Activated naive CD8-positive, alpha-beta T cell treated with anti-CD3 and anti-CD28 coated beads, Interleukin-2, amount 50 U/mL, for 24 hours (primary cell): ENCODE data around the gene TMEM87A.
"Not testable (repeated sequence)": the region's sequence is repeated elsewhere in the genome, so short reads cannot be mapped to it uniquely, and the experiment has no call there.

ENCODE experiments used
- ATAC-seq: fragments of 150-1000 bp; cut with Tn5 transposase; one replicate; pipeline ENCODE4 v1.10.0; 2021
- DNase-seq: peaks from one replicate; pipeline ENCODE4 v3.0.0; 2021
- H3K27ac Mint-ChIP-seq: one replicate; pipeline ENCODE4 v1.8.0; 2021; ENCODE audit warnings: mild to moderate bottlenecking, mixed read lengths
- H3K27me3 Mint-ChIP-seq: one replicate; pipeline ENCODE4 v1.8.0; 2021; ENCODE audit warnings: mixed read lengths
- H3K36me3 Mint-ChIP-seq: one replicate; pipeline ENCODE4 v1.8.0; 2021; ENCODE audit warnings: low read depth, mixed read lengths
- H3K4me1 Mint-ChIP-seq: one replicate; pipeline ENCODE4 v1.8.0; 2021; ENCODE audit warnings: mixed read lengths
- H3K4me3 Mint-ChIP-seq: one replicate; pipeline ENCODE4 v1.8.0; 2021; ENCODE audit warnings: mild to moderate bottlenecking, moderate library complexity, mixed read lengths
- H3K9me3 Mint-ChIP-seq: one replicate; pipeline ENCODE4 v1.8.0; 2021; ENCODE audit warnings: mixed read lengths

Gene TMEM87A

GRCh38 chr15:42272939-42273899 is at the start of gene TMEM87A, which contains the start of gene GANC:
TMEM87A (minus strand) TSS chr15:42273433; CDS start chr15:42273398, 35 bp downstream.
GANC (plus strand) TSS chr15:42273201; CDS start chr15:42274482, 1,281 bp downstream.
- Mint-ChIP-seq H3K9me3 (no peaks in the 10 kb centered on the region), H3K36me3 (peaks cover 20% of the 10 kb centered on the region), H3K27me3 (no peaks in the 10 kb centered on the region), H3K27ac (peak within 1 kb of the TSS; percentile 99), H3K4me1 (peaks cover 51% of the 10 kb centered on the region), H3K4me3 (peak within 1 kb of the TSS; percentile 99)
- DNase-seq (peak; percentile 94), ATAC-seq (peak; percentile 99)

GRCh38 chr15:42319206-42319605 is 46.0 kb upstream of the TMEM87A start:
- Mint-ChIP-seq H3K4me3 (no peak overlapping the region), H3K27ac (no peak overlapping the region), H3K36me3 (peaks cover 13% of the 10 kb centered on the region), H3K9me3 (no peaks in the 10 kb centered on the region), H3K27me3 (no peaks in the 10 kb centered on the region), H3K4me1 (peaks cover 7% of the 10 kb centered on the region)
- ATAC-seq (no peak), DNase-seq (no peak)

- H3K27ac Mint-ChIP-seq, H3K27me3 Mint-ChIP-seq, DNase-seq, ATAC-seq, H3K9me3 Mint-ChIP-seq, H3K4me3 Mint-ChIP-seq, H3K36me3 Mint-ChIP-seq, H3K4me1 Mint-ChIP-seq: not testable (repeated sequence)
Observed at GRCh38 chr15:42316282-42316805, 43.1 kb upstream of the TMEM87A start.

GRCh38 chr15:42315521-42315920 is 42.3 kb upstream of the TMEM87A start:
- Mint-ChIP-seq H3K4me1 (peaks cover 7% of the 10 kb centered on the region), H3K4me3 (no peak overlapping the region), H3K27ac (no peak overlapping the region), H3K27me3 (no peaks in the 10 kb centered on the region), H3K9me3 (no peaks in the 10 kb centered on the region), H3K36me3 (peaks cover 10% of the 10 kb centered on the region)
- ATAC-seq (peak; percentile 49), DNase-seq (no peak)

- no peak overlapping the region for H3K27ac Mint-ChIP-seq
- DNase-seq = no peak
- H3K4me1 Mint-ChIP-seq = peaks cover 7% of the 10 kb centered on the region
- no peaks in the 10 kb centered on the region for H3K9me3 Mint-ChIP-seq
- no peaks in the 10 kb centered on the region for H3K27me3 Mint-ChIP-seq
- no peak overlapping the region for H3K4me3 Mint-ChIP-seq
- ATAC-seq = no peak
- H3K36me3 Mint-ChIP-seq = peaks cover 14% of the 10 kb centered on the region
Observed at GRCh38 chr15:42314818-42315217, 41.6 kb upstream of the TMEM87A start.

GRCh38 chr15:42313463-42313862 is 40.2 kb upstream of the TMEM87A start:
- peaks cover 7% of the 10 kb centered on the region for H3K4me1 Mint-ChIP-seq
- H3K9me3 Mint-ChIP-seq = no peaks in the 10 kb centered on the region
- H3K4me3 Mint-ChIP-seq = no peak overlapping the region
- no peaks in the 10 kb centered on the region for H3K27me3 Mint-ChIP-seq
- no peak for ATAC-seq
- peaks cover 16% of the 10 kb centered on the region for H3K36me3 Mint-ChIP-seq
- no peak for DNase-seq
- no peak overlapping the region for H3K27ac Mint-ChIP-seq

GRCh38 chr15:42306681-42307080 is 33.4 kb upstream of the TMEM87A start:
- H3K27ac Mint-ChIP-seq = no peak overlapping the region
- H3K27me3 Mint-ChIP-seq = no peaks in the 10 kb centered on the region
- DNase-seq (no peak), ATAC-seq (no peak)
- H3K36me3 Mint-ChIP-seq = peaks cover 13% of the 10 kb centered on the region
- no peaks in the 10 kb centered on the region for H3K4me1 Mint-ChIP-seq
- no peak overlapping the region for H3K4me3 Mint-ChIP-seq
- peaks cover 11% of the 10 kb centered on the region for H3K9me3 Mint-ChIP-seq

- peaks cover 24% of the 10 kb centered on the region for H3K36me3 Mint-ChIP-seq
- not testable (repeated sequence) for ATAC-seq, H3K27me3 Mint-ChIP-seq, DNase-seq, H3K4me3 Mint-ChIP-seq, H3K4me1 Mint-ChIP-seq, H3K27ac Mint-ChIP-seq
- H3K9me3 Mint-ChIP-seq = peaks cover 11% of the 10 kb centered on the region
Observed at GRCh38 chr15:42301004-42301403, 27.8 kb upstream of the TMEM87A start.

GRCh38 chr15:42289166-42289565 is 15.9 kb upstream of the TMEM87A start:
- no peak for ATAC-seq
- Mint-ChIP-seq H3K27me3 (no peaks in the 10 kb centered on the region), H3K9me3 (no peaks in the 10 kb centered on the region), H3K27ac (no peak overlapping the region), H3K36me3 (peaks cover 20% of the 10 kb centered on the region), H3K4me1 (peaks cover 2% of the 10 kb centered on the region), H3K4me3 (no peak overlapping the region)
- DNase-seq = no peak

GRCh38 chr15:42287931-42288330 is 14.7 kb upstream of the TMEM87A start:
- ATAC-seq = no peak
- no peaks in the 10 kb centered on the region for H3K27me3 Mint-ChIP-seq
- H3K27ac Mint-ChIP-seq = no peak overlapping the region
- H3K9me3 Mint-ChIP-seq = no peaks in the 10 kb centered on the region
- H3K4me3 Mint-ChIP-seq = no peak overlapping the region
- no peak for DNase-seq
- peaks cover 19% of the 10 kb centered on the region for H3K36me3 Mint-ChIP-seq
- peaks cover 2% of the 10 kb centered on the region for H3K4me1 Mint-ChIP-seq

GRCh38 chr15:42286445-42287029 is 13.3 kb upstream of the TMEM87A start:
- Mint-ChIP-seq H3K4me3 (no peak overlapping the region), H3K27ac (no peak overlapping the region), H3K4me1 (peaks cover 2% of the 10 kb centered on the region), H3K36me3 (peaks cover 10% of the 10 kb centered on the region), H3K9me3 (no peaks in the 10 kb centered on the region), H3K27me3 (no peaks in the 10 kb centered on the region)
- ATAC-seq = no peak
- DNase-seq = no peak

GRCh38 chr15:42285034-42285433 is 11.8 kb upstream of the TMEM87A start:
- peaks cover 2% of the 10 kb centered on the region for H3K4me1 Mint-ChIP-seq
- H3K4me3 Mint-ChIP-seq = no peak overlapping the region
- DNase-seq (no peak), ATAC-seq (no peak)
- peaks cover 5% of the 10 kb centered on the region for H3K36me3 Mint-ChIP-seq
- H3K27me3 Mint-ChIP-seq = no peaks in the 10 kb centered on the region
- no peak overlapping the region for H3K27ac Mint-ChIP-seq
- no peaks in the 10 kb centered on the region for H3K9me3 Mint-ChIP-seq

GRCh38 chr15:42284551-42284950 is 11.3 kb upstream of the TMEM87A start:
- no peak for ATAC-seq
- no peak overlapping the region for H3K27ac Mint-ChIP-seq

GRCh38 chr15:42283671-42284070 is 10.4 kb upstream of the TMEM87A start:
- no peak for ATAC-seq
- DNase-seq = no peak
- Mint-ChIP-seq H3K4me1 (no peaks in the 10 kb centered on the region), H3K27ac (no peak overlapping the region), H3K27me3 (no peaks in the 10 kb centered on the region), H3K9me3 (no peaks in the 10 kb centered on the region), H3K4me3 (no peak overlapping the region), H3K36me3 (peaks cover 5% of the 10 kb centered on the region)

More at GRCh38 chr15:42284551-42284950, 11.3 kb upstream of the TMEM87A start:
- Mint-ChIP-seq H3K27me3 (no peaks in the 10 kb centered on the region), H3K9me3 (no peaks in the 10 kb centered on the region), H3K4me1 (peaks cover 2% of the 10 kb centered on the region), H3K4me3 (no peak overlapping the region), H3K36me3 (peaks cover 5% of the 10 kb centered on the region)
- no peak for DNase-seq

- Mint-ChIP-seq H3K9me3 (no peaks in the 10 kb centered on the region), H3K36me3 (peaks cover 3% of the 10 kb centered on the region), H3K27ac (no peak overlapping the region), H3K4me1 (no peaks in the 10 kb centered on the region), H3K4me3 (no peak overlapping the region), H3K27me3 (no peaks in the 10 kb centered on the region)
- DNase-seq (no peak), ATAC-seq (no peak)
Observed at GRCh38 chr15:42282926-42283325, 9.7 kb upstream of the TMEM87A start.
